HG03108 (cell line): ENCODE results near the gene SYTL1.
A peak's percentile ranks its signal among the peaks of the same experiment; 100 is the strongest.

Source experiments
- ATAC-seq: cut with Tn5 transposase; IDR thresholded peaks from one replicate; pipeline ENCODE4 v1.9.1; 2021; ENCODE audit warnings: moderate library complexity; ENCODE audit not compliant: unreplicated experiment

Gene SYTL1

DNA sequence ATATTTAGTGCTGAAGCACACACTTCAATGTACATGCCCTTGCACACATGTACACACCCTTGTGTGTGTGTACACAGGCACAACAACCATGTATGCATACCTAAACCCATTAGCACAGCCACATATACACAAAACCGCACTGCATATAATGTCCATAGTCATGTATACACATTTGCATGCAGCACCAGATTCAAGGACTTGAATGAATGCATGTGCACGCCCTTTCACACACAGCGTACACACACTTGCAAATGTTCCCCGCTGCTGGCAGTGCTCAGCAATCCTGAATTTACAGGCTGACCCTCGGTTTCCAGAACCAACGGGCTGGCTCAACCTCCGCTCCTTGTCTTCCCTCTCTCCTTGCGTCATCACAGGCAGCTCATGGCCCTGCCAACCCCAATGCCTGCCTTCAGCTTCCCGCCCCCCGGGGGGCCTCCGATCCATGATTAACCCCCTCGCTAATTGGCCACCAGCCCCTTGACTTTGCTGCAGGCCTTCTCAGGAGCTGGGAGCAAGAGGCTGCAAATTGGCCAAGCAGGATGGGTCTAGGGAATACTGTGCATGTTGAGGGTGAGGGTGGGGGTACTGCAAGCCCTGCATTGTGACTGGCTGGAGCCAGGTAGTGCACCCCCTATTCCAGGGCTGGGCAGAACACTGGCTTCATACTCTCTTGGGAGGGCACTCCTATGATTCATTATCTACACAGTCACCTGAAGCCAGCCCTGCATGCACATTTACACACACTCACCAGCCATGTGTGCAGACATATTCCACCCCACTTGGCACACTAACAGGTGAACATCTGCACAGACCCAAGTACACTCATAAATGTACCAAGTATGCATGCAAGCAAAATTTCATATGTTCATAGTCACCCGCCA is 58.5 kb downstream of the SYTL1 start:
- no peak for ATAC-seq

DNA sequence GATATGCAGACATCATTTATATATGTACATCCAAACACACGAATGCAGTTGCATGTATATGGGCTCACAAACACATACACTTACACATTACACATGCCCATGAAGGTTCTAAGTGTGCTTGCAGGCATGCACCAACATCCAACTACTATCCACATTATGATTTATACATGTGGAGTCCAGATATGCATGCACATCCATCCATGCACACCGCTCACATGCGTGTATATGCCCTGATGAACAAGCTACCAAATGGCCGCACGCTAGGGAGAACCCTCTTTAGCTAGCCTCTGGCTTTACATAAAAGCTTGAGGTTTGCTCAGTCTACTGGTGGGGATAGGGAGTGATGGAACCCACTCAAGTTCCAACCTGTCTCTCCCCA is 59.1 kb downstream of the SYTL1 start:
- ATAC-seq = no peak

DNA sequence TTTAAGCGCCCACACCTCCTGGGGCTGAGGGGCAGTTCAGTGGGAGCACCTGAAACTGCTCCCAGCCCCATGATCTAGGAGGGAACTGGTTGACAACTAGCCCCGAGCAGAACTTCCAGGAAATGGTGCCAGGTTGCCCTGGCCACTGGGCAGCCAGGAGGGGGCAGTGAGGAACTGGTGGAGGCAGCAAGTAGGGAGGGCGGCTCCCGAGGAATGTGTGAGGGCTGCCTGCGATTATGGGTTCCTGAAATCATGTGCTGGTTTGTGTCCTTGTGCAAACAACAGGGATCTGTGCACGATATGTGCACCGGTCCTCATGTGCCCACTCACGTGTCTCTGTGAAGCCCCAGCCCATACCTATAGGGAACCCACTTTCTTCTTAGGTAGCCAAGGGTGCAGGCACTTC is 60.5 kb downstream of the SYTL1 start:
- ATAC-seq = no peak

DNA sequence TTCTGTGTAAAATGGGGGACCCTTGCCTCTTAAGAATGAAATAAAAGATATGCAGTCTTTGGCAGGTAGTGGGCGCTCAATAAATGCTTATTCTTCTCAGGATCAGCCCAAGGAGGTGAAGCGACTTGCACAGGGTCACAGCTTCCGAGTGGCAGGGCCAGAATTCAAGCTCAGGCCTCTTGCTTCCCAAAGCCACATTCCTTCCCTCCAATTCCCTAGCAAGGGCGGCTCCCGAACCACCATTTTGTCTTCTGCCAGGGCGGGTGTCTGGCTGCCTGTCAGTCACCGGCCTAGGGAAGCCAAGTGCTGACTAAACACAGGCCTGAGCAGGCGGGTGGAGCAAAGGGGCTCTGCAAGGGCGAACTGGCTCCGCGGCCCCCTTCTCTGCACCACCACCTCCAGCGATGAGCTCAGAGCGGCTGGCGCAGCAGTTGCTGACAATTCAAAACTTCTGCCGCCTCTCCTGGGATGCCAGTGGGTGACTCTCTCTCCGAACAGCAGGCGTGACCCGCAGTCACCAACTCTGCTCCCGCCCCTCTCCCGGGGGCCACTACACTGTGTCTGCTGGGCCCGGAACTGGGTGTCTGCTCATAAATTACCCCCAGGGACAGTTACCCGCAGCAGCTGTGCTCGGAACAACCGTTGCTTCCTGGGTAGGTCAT is 61.4 kb downstream of the SYTL1 start:
- ATAC-seq = peak; percentile 54
